K562 (cell line): ENCODE data around the gene MYRIP. TPM values are rescaled to one million over a fixed set of nuclear protein-coding genes. Genes with fewer than 3 reads are reported as not detected.

ENCODE experiments used
- ATAC-seq: fragments of 200-7000 bp; cut with Tn5 transposase; 3 replicates; pipeline ENCODE4 v1.9.1; 2020; ENCODE audit warnings: moderate library complexity
- BruUV-seq: library from RNA; stranded (reverse); fragments of 400-500 nt; replicated peaks from 2 replicates; lab custom pipeline; 2021; lab: Mats Ljungman, UMichigan
- CTCF ChIA-PET: fragments of 300-600 bp; formaldehyde crosslinking; extraction: SDS; loops from one replicate; lab custom pipeline; 2021; ENCODE audit warnings: low intra/inter-chr PET ratio; lab: Yijun Ruan, JAX
- POLR2A ChIA-PET: fragments of 300-600, 350-650 bp; sonication (Branson Sonifier 250); formaldehyde crosslinking; extraction: SDS; loops from one replicate; lab custom pipeline; 2021; ENCODE audit warnings: antibody characterized with exemption, inconsistent platforms; lab: Yijun Ruan, JAX
- DNase-seq, 4 experiments: peaks; one replicate each; pipeline versions ENCODE4 v3.0.0 to v3.0.0-alpha.2; 2011 to 2018; ENCODE audit warnings: low spot score in 3 of 4, mixed read lengths in 3 of 4; ENCODE audit errors: extremely low read depth in 1 of 4
- FAIRE-seq: peaks from 2 replicates; lab custom pipeline; 2011; peaks lifted over from hg19 to GRCh38; lab: Jason Lieb, UNC
- H2AFZ ChIP-seq: 2 replicates; pipeline ENCODE4 v1.6.0; 2011; ENCODE audit warnings: low read depth, low read length, control low read depth, inconsistent platforms
- H3K27ac ChIP-seq: fragments of 200-600 bp; 3 replicates; pipeline ENCODE4 v1.8.0; 2011; ENCODE audit warnings: low read depth, mild to moderate bottlenecking, control low read depth, inconsistent platforms, low read length, moderate library complexity, mixed read lengths; ENCODE audit errors: extremely low read depth
- H3K27me3 ChIP-seq, 2 experiments: fragments of 300-600 bp in 1 of 2; 2 replicates in 1 of 2; 3 replicates in 1 of 2; pipeline versions ENCODE4 v1.6.0 to v1.8.0; 2011; ENCODE audit warnings: inconsistent platforms in 2 of 2, low read length in 2 of 2, mild to moderate bottlenecking in 1 of 2, mixed read lengths in 1 of 2, moderate library complexity in 1 of 2; ENCODE audit not compliant: control insufficient read depth in 2 of 2, insufficient read depth in 2 of 2
- H3K36me3 ChIP-seq: fragments of 300-600 bp; 3 replicates; pipeline ENCODE4 v1.8.0; 2011; ENCODE audit warnings: mild to moderate bottlenecking, low read length, inconsistent platforms; ENCODE audit not compliant: control insufficient read depth, insufficient read depth
- H3K4me1 ChIP-seq, 2 experiments: fragments of 200-600 bp in 1 of 2; replicated peaks in 1 of 2; 2 replicates in 1 of 2; 3 replicates in 1 of 2; pipeline versions ENCODE4 v1.5.1 to v1.8.0; 2011; ENCODE audit warnings: inconsistent platforms in 2 of 2, low read length in 2 of 2, mild to moderate bottlenecking in 1 of 2, mixed read lengths in 1 of 2, moderate library complexity in 1 of 2; ENCODE audit not compliant: control insufficient read depth in 2 of 2, insufficient read depth in 2 of 2
- H3K4me2 ChIP-seq: 2 replicates; pipeline ENCODE4 v1.6.1; 2011; ENCODE audit warnings: low read length, control low read depth, inconsistent platforms, mixed read lengths; ENCODE audit not compliant: insufficient read depth
- H3K4me3 ChIP-seq: fragments of 200-600 bp; sonication (generic), shearing (Covaris generic); 2 replicates; pipeline ENCODE4 v1.5.1; 2016; ENCODE audit warnings: control low read depth, inconsistent platforms
- H3K79me2 ChIP-seq: fragments of 200-600 bp; 3 replicates; pipeline ENCODE4 v1.8.0; 2011; ENCODE audit warnings: low read length, inconsistent platforms; ENCODE audit not compliant: control insufficient read depth, insufficient read depth
- H3K9ac ChIP-seq, 2 experiments: 2 replicates each; pipeline versions ENCODE4 v1.6.0 to v1.6.1; 2011; ENCODE audit warnings: low read depth in 2 of 2, low read length in 2 of 2, control low read depth in 1 of 2, inconsistent platforms in 1 of 2, mild to moderate bottlenecking in 1 of 2, mixed read lengths in 1 of 2; ENCODE audit not compliant: insufficient read depth in 1 of 2
- H3K9me1 ChIP-seq: one replicate; pipeline ENCODE4 v1.6.0; 2011; ENCODE audit warnings: inconsistent platforms, mild to moderate bottlenecking, low read length, moderate library complexity; ENCODE audit not compliant: control insufficient read depth, insufficient read depth
- H3K9me3 ChIP-seq: replicated peaks from 2 replicates; pipeline ENCODE4 v1.5.1; 2011; ENCODE audit warnings: low read depth, low read length, inconsistent platforms; ENCODE audit not compliant: control insufficient read depth, insufficient read depth
- H4K20me1 ChIP-seq: replicated peaks from 2 replicates; pipeline ENCODE4 v1.6.1; 2011; ENCODE audit warnings: low read length, inconsistent platforms, mixed read lengths; ENCODE audit not compliant: control insufficient read depth, insufficient read depth
- GABPA ChIP-seq: fragments of 200-800 bp; sonication (Bioruptor generic); conservative IDR thresholded peaks from 2 replicates; pipeline ENCODE4 v1.6.1; 2016; ENCODE audit warnings: low read depth, missing genetic modification characterization, missing compliant biosample characterization
- GTF2B ChIP-seq: IDR thresholded peaks from 2 replicates; pipeline ENCODE4 v1.6.1; 2011; ENCODE audit not compliant: insufficient read length; ENCODE audit errors: extremely low read depth
- KDM1A ChIP-seq, 2 experiments: fragments of 450-650 bp; IDR thresholded peaks; 2 replicates each; pipeline ENCODE4 v1.6.1; 2016; ENCODE audit warnings: mild to moderate bottlenecking in 2 of 2
- KDM2B ChIP-seq: fragments of 250-450 bp; sonication (Bioruptor Pico); IDR thresholded peaks from 2 replicates; pipeline ENCODE4 v1.8.0; 2021; ENCODE audit warnings: mild to moderate bottlenecking, moderate library complexity
- KDM4B ChIP-seq, 2 experiments: fragments of 450-650 bp in 1 of 2; sonication (generic) in 1 of 2; IDR thresholded peaks; 2 replicates each; pipeline ENCODE4 v1.6.1; 2016 to 2017; ENCODE audit warnings: borderline replicate concordance in 2 of 2, antibody characterized with exemption in 1 of 2, low read depth in 1 of 2, mild to moderate bottlenecking in 1 of 2
- LCOR ChIP-seq: sonication (generic); formaldehyde crosslinking; IDR thresholded peaks from 2 replicates; pipeline ENCODE4 v1.8.0; 2022; ENCODE audit warnings: mild to moderate bottlenecking, missing genetic modification reagents
- MTF1 ChIP-seq: fragments of 250-450 bp; sonication (Bioruptor Pico); IDR thresholded peaks from 2 replicates; pipeline ENCODE4 v1.9.0; 2021; ENCODE audit warnings: moderate library complexity, mild to moderate bottlenecking, inconsistent platforms, borderline replicate concordance
- NBN ChIP-seq: fragments of 450-650 bp; IDR thresholded peaks from 2 replicates; pipeline ENCODE4 v1.6.1; 2016; ENCODE audit warnings: low read depth, mild to moderate bottlenecking
- NCOA1 ChIP-seq: fragments of 450-650 bp; IDR thresholded peaks from 2 replicates; pipeline ENCODE4 v1.6.1; 2016; ENCODE audit warnings: low read depth
- NEUROD1 ChIP-seq: fragments of 150-350 bp; IDR thresholded peaks from 2 replicates; pipeline ENCODE4 v1.6.1; 2014; ENCODE audit warnings: borderline replicate concordance, low read length, low read depth; ENCODE audit not compliant: partially characterized antibody
- PHF8 ChIP-seq: fragments of 200-600 bp; sonication (generic); IDR thresholded peaks from 2 replicates; pipeline ENCODE4 v1.6.1; 2012; ENCODE audit warnings: mixed run types, mild to moderate bottlenecking, inconsistent platforms, low read length, moderate library complexity, borderline replicate concordance
- POLR2AphosphoS2 ChIP-seq: IDR thresholded peaks from 2 replicates; pipeline ENCODE4 v1.6.1; 2012; ENCODE audit warnings: low read length, improper control_type of control experiment
- SIN3A ChIP-seq, 2 experiments: fragments of 150-350 bp in 1 of 2; IDR thresholded peaks; 2 replicates each; pipeline ENCODE4 v1.6.1; 2011 to 2016; ENCODE audit warnings: borderline replicate concordance in 2 of 2, low read depth in 2 of 2, low read length in 2 of 2, mild to moderate bottlenecking in 2 of 2, moderate library complexity in 2 of 2; ENCODE audit not compliant: control insufficient read depth in 1 of 2
- ZNF133 ChIP-seq: fragments of 250-450 bp; sonication (Bioruptor Pico); IDR thresholded peaks from 2 replicates; pipeline ENCODE4 v1.4.0; 2020; ENCODE audit warnings: mild to moderate bottlenecking
- ZNF23 ChIP-seq: fragments of 250-450 bp; sonication (Bioruptor Pico); IDR thresholded peaks from 2 replicates; pipeline ENCODE4 v1.4.0; 2020; ENCODE audit warnings: mild to moderate bottlenecking
- ZNF239 ChIP-seq: fragments of 250-450 bp; sonication (Bioruptor Pico); IDR thresholded peaks from 2 replicates; pipeline ENCODE4 v1.4.0; 2020; ENCODE audit warnings: mild to moderate bottlenecking
- ZNF324 ChIP-seq: fragments of 250-450 bp; sonication (Bioruptor Pico); IDR thresholded peaks from 2 replicates; pipeline ENCODE4 v1.4.0; 2020; ENCODE audit warnings: mild to moderate bottlenecking
- ZNF57 ChIP-seq: fragments of 450-650 bp; formaldehyde crosslinking; IDR thresholded peaks from 2 replicates; pipeline ENCODE4 v1.4.0; 2020; ENCODE audit warnings: mild to moderate bottlenecking, moderate library complexity
- WGBS: fragments of 100-300 bp; shearing (Covaris generic); methylation state at CpG from one replicate; pipeline ENCODE4 v1.1.6; 2016; ENCODE audit warnings: low coverage, mixed read lengths; ENCODE audit not compliant: insufficient coverage; ENCODE audit errors: missing lambda C conversion rate; 5-methylcytosine and 5-hydroxymethylcytosine counted together
- in situ Hi-C: fragments of 300-500 bp; cut with MboI; formaldehyde crosslinking; loops from 4 replicates; pipeline ENCODE4 v1.15.0; 2018; ENCODE audit warnings: inconsistent platforms, mixed read lengths
- intact Hi-C: fragments of 100-400 bp; cut with micrococcal nuclease; formaldehyde crosslinking; loops from 2 replicates; pipeline ENCODE4 v1.14.2; 2022
- polyA plus RNA-seq, 8 experiments: library from polyadenylated mRNA; depleted of rRNA in 4 of 8; stranded (reverse) in 5 of 8; unstranded in 3 of 8; fragments of >200 nt; fragmentation: Nextera tagmentation in 2 of 8; fragmentation: Illumina TruSeq in 1 of 8; extraction: Ambion mirVana in 2 of 8; extraction: Trizol in 1 of 8; gene quantifications; 2 replicates each; pipeline versions ENCODE4 v1.2.1 to v1.2.3, GENCODE V29; 2011 to 2014; ENCODE audit warnings: inconsistent platforms in 1 of 8, missing spikeins in 1 of 8
- total RNA-seq, 7 experiments: library from RNA; depleted of rRNA in 6 of 7; stranded (reverse); fragments of >200 nt in 6 of 7; fragmentation: Illumina TruSeq in 2 of 7; extraction: Trizol in 2 of 7; gene quantifications; 2 replicates each; pipeline versions ENCODE4 v1.2.1 to v1.2.3, GENCODE V29; 2011 to 2021; ENCODE audit warnings: low replicate concordance in 1 of 7

MYRIP gene
- total and polyA plus RNA-seq, 9 of the 15 experiments (the other 6 are each of a cell fraction or from before 2014, with no cell fraction given) = 0.03 to 0.12 TPM; not detected in 7

DNA sequence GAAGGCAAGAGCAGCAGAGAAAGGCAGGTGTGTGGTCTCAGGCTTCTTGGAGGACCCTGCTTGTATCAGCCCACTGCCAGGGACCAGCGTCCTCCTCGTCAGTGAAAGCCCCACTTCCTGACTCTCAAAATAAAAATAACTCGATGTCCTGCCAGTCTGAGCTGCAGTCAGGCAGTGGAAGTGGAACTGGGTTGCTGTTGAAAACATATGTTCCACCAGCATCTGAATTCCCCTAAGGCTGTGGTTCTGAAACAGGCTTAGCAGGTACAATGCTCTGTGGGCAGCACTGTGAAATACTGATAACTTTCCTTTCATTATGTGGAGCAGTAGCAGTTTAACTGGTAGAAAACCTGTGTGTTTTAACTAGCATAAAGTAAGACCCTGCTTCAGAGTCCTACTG, 378.5 kb downstream of the MYRIP start (continued):
- TF ChIP-seq GABPA (tag) (no peak), KDM4B (IDR thresholded peaks at IDR 0.05; ENCODE audit: borderline replicate concordance in 2 of 2, low read depth in 1 of 2) (no peak), NEUROD1 (no peak)
- TF ChIP-seq, all 486 proteins: peak for 0

- no peak for DNase-seq
- no peaks in the 10 kb centered on the region for H3K36me3 ChIP-seq
- H3K9me3 ChIP-seq = no peaks in the 10 kb centered on the region
- no peak for TF ChIP-seq PHF8
- TF ChIP-seq SIN3A (IDR thresholded peaks at IDR 0.05; ENCODE audit: borderline replicate concordance in 2 of 2, control insufficient read depth in 1 of 2, low read depth in 2 of 2, low read length in 2 of 2) = no peak
- no peak for TF ChIP-seq LCOR (CRISPR knock-in tag)
- no peak for TF ChIP-seq ZNF133
- no peak for TF ChIP-seq NBN
- TF ChIP-seq ZNF57 = no peak
- TF ChIP-seq ZNF239 (CRISPR knock-in tag) = no peak
- TF ChIP-seq KDM1A (IDR thresholded peaks at IDR 0.05) = no peak
- no peak for TF ChIP-seq KDM2B
- TF ChIP-seq POLR2AphosphoS2 = no peak
- TF ChIP-seq NCOA1 = no peak
- TF ChIP-seq ZNF324 = no peak
- TF ChIP-seq ZNF23 (CRISPR knock-in tag) = no peak
- TF ChIP-seq MTF1 (CRISPR knock-in tag) = no peak
- TF ChIP-seq GTF2B = no peak
- no peaks in the 10 kb centered on the region for H3K9me1 ChIP-seq
- peaks cover 3 to 43% of the 10 kb centered on the region in 2 experiments; a peak in 3 of 5 replicates for H3K27me3 ChIP-seq
- H3K4me3 ChIP-seq = no peak overlapping the region
- intact Hi-C loops = no loop called here
- no peak overlapping the region for H2AFZ ChIP-seq
- no peak overlapping the region for H3K27ac ChIP-seq
- ChIA-PET CTCF (interaction anchor here (4.6 kb wide), 1 partner anchor 127 kb away, joined by 90 read pairs; no protein-coding TSS in a partner anchor), POLR2A (interaction anchor here (1.1 kb wide), 1 partner anchor 128 kb away, joined by 4 read pairs; no protein-coding TSS in a partner anchor)
- no peaks in the 10 kb centered on the region for H4K20me1 ChIP-seq
- no peak for FAIRE-seq
- BruUV-seq = no TSS peak
- H3K79me2 ChIP-seq = no peaks in the 10 kb centered on the region
- H3K4me2 ChIP-seq = no peak overlapping the region
- 0% methylated on average over 3 of the region's 3 CpGs for WGBS
- no peak for ATAC-seq
- H3K9ac ChIP-seq = no peak overlapping the region
- H3K4me1 ChIP-seq = peaks cover 3 to 9% of the 10 kb centered on the region in 2 experiments; a peak in 2 of 5 replicates
- in situ Hi-C loops = no loop called here
Measured at GRCh38 chr3:40189118-40189517, 379.7 kb downstream of the MYRIP start.
